HepG2 (cell line): Measurements from ENCODE around the gene MGMT.

Experiments used
- ESRRA ChIP-seq: sonication (generic); formaldehyde crosslinking; IDR thresholded peaks from 2 replicates; pipeline ENCODE4 v1.5.1; 2020; ENCODE audit warnings: mild to moderate bottlenecking, low read depth, missing genetic modification reagents
- GABPB1 ChIP-seq: IDR thresholded peaks from 2 replicates; pipeline ENCODE4 v1.6.1; 2016; ENCODE audit warnings: mild to moderate bottlenecking, missing genetic modification reagents, moderate library complexity, missing compliant biosample characterization
- MAFF ChIP-seq: IDR thresholded peaks from 2 replicates; pipeline ENCODE4 v1.6.1; 2011; ENCODE audit warnings: low read depth, low read length, improper control_type of control experiment
- NFRKB ChIP-seq: fragments of 450-650 bp; IDR thresholded peaks from 2 replicates; pipeline ENCODE4 v1.6.1; 2017
- ZFP36 ChIP-seq: fragments of 150-350 bp; IDR thresholded peaks from 2 replicates; pipeline ENCODE4 v1.6.1; 2018; ENCODE audit warnings: borderline replicate concordance, low read length, low read depth; ENCODE audit not compliant: partially characterized antibody
- ZNF382 ChIP-seq: sonication (generic); formaldehyde crosslinking; IDR thresholded peaks from 2 replicates; pipeline ENCODE4 v1.5.0; 2020; ENCODE audit warnings: missing genetic modification reagents, mild to moderate bottlenecking, borderline replicate concordance
- ZNF567 ChIP-seq: sonication (generic); formaldehyde crosslinking; IDR thresholded peaks from 2 replicates; pipeline ENCODE4 v1.8.1; 2023; ENCODE audit warnings: mild to moderate bottlenecking, missing genetic modification reagents, borderline replicate concordance
- ZSCAN30 ChIP-seq: sonication (generic); formaldehyde crosslinking; IDR thresholded peaks from 2 replicates; pipeline ENCODE4 v1.5.0; 2020; ENCODE audit warnings: mild to moderate bottlenecking, missing genetic modification reagents
- TF ChIP-seq, protein P1 (sequence below): sonication (generic); formaldehyde crosslinking; IDR thresholded peaks from 2 replicates; pipeline ENCODE4 v1.5.0; 2020; ENCODE audit warnings: mild to moderate bottlenecking, missing genetic modification reagents, moderate library complexity
- TF ChIP-seq, protein P2 (sequence below): sonication (generic); formaldehyde crosslinking; IDR thresholded peaks from 2 replicates; pipeline ENCODE4 v1.8.1; 2023; ENCODE audit warnings: mild to moderate bottlenecking, missing genetic modification reagents, borderline replicate concordance

DNA sequence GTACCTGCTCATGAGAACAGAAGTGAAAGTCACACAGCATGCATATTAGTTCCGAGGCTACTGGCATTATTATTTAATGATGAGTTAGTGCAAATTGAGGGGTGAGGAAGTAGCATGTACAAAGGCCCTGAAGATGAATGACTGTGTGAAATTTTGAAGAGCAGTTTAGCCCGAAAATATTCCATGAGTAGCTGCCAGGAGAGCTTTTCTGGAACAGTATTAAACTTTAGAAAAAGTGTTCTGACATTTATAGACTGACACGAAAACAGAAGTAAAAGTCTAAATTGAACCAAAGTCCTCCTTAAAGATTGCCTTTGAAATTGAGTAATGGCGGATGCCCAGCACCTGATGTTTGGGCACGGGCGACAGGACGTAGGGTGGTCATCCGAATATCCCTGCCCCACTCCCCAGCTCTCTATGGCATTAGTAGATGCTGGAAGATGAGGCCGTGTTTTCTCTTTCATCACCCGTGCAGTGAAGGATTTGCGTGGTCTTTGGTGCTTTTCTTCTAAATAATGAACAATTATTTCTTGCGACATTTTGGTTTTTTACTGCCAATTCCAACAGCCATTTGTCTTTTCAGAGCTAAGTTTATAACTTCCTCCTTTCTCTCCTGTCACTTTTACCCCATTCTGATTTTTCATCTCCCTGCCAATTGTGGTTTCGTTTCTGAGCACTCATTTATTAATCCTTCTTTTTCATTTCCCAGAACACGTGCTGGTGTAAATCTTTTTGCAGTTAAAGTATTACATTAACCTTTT is 192.6 kb downstream of the MGMT start:
- TF ChIP-seq, protein P1, sequence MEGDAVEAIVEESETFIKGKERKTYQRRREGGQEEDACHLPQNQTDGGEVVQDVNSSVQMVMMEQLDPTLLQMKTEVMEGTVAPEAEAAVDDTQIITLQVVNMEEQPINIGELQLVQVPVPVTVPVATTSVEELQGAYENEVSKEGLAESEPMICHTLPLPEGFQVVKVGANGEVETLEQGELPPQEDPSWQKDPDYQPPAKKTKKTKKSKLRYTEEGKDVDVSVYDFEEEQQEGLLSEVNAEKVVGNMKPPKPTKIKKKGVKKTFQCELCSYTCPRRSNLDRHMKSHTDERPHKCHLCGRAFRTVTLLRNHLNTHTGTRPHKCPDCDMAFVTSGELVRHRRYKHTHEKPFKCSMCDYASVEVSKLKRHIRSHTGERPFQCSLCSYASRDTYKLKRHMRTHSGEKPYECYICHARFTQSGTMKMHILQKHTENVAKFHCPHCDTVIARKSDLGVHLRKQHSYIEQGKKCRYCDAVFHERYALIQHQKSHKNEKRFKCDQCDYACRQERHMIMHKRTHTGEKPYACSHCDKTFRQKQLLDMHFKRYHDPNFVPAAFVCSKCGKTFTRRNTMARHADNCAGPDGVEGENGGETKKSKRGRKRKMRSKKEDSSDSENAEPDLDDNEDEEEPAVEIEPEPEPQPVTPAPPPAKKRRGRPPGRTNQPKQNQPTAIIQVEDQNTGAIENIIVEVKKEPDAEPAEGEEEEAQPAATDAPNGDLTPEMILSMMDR (CRISPR knock-in tag) = no peak
- TF ChIP-seq ZNF567 (CRISPR knock-in tag) (no peak), MAFF (no peak), ZNF382 (no peak), ESRRA (CRISPR knock-in tag) (no peak), ZSCAN30 (CRISPR knock-in tag) (no peak), GABPB1 (CRISPR knock-in tag) (no peak), ZFP36 (no peak), NFRKB (no peak)
- TF ChIP-seq, protein P2, sequence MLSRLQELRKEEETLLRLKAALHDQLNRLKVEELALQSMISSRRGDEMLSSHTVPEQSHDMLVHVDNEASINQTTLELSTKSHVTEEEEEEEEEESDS (CRISPR knock-in tag) = no peak
